Fibroblast of peridontal ligament (primary cell): Measurements from ENCODE around the gene TRIM24.

ENCODE experiments used
- DNase-seq: peaks from one replicate; pipeline ENCODE4 v3.0.0-alpha.2; 2010; ENCODE audit errors: extremely low read depth

Gene TRIM24

GRCh38 chr7:138538518-138538917 lies 78.5 kb downstream of the TRIM24 start:
- peak; percentile 65 for DNase-seq

GRCh38 chr7:138538997-138539644 lies 79.1 kb downstream of the TRIM24 start:
- DNase-seq, result no peak

GRCh38 chr7:138542183-138542582 lies 82.1 kb downstream of the TRIM24 start:
- DNase-seq, result no peak

- no peak for DNase-seq
Observed at GRCh38 chr7:138543739-138544138, 83.7 kb downstream of the TRIM24 start.

GRCh38 chr7:138545123-138545522 lies 85.1 kb downstream of the TRIM24 start:
- DNase-seq, result no peak

- DNase-seq, result no peak
Observed at GRCh38 chr7:138546064-138546619, 86.1 kb downstream of the TRIM24 start.

- no peak for DNase-seq
Observed at GRCh38 chr7:138546829-138547228, 86.8 kb downstream of the TRIM24 start.

- no peak for DNase-seq
Observed at GRCh38 chr7:138549082-138549481, 89.0 kb downstream of the TRIM24 start.

GRCh38 chr7:138550337-138550736 lies 90.3 kb downstream of the TRIM24 start:
- DNase-seq, result no peak

- no peak for DNase-seq
Observed at GRCh38 chr7:138551102-138551501, 91.0 kb downstream of the TRIM24 start.

GRCh38 chr7:138553805-138554204 lies 93.7 kb downstream of the TRIM24 start:
- no peak for DNase-seq

GRCh38 chr7:138554674-138555073 lies 94.6 kb downstream of the TRIM24 start:
- no peak for DNase-seq

GRCh38 chr7:138555684-138556083 lies 95.6 kb downstream of the TRIM24 start:
- no peak for DNase-seq

- peak; percentile 10 for DNase-seq
Observed at GRCh38 chr7:138556771-138557484, 96.9 kb downstream of the TRIM24 start.

- DNase-seq, result no peak
Observed at GRCh38 chr7:138559448-138559847, 99.4 kb downstream of the TRIM24 start.

GRCh38 chr7:138563808-138564207 lies 103.7 kb downstream of the TRIM24 start:
- DNase-seq, result no peak

- DNase-seq, result peak; percentile 21
Observed at GRCh38 chr7:138564365-138564764, 104.3 kb downstream of the TRIM24 start.

- DNase-seq, result no peak
Observed at GRCh38 chr7:138565071-138565450, 105.0 kb downstream of the TRIM24 start.

- DNase-seq, result peak; percentile 76
Observed at GRCh38 chr7:138565451-138566114, 105.5 kb downstream of the TRIM24 start.

- DNase-seq, result no peak
Observed at GRCh38 chr7:138568655-138569054, 108.6 kb downstream of the TRIM24 start.

GRCh38 chr7:138569418-138569817 lies 109.4 kb downstream of the TRIM24 start:
- DNase-seq, result no peak

- no peak for DNase-seq
Observed at GRCh38 chr7:138570715-138571114, 110.7 kb downstream of the TRIM24 start.

GRCh38 chr7:138573741-138574140 lies 113.7 kb downstream of the TRIM24 start:
- no peak for DNase-seq
